Limb (tissue), 2 donors: Measurements from ENCODE around the gene RRM2.
A peak's percentile ranks its signal among the peaks of the same experiment; 100 is the strongest.
"Not testable (repeated sequence)": the region's sequence is repeated elsewhere in the genome, so short reads cannot be mapped to it uniquely, and the experiment has no call there.

Experiments
- DNase-seq, 2 donors: peaks; one replicate each; pipeline ENCODE4 v3.0.0-alpha.2; 2016; ENCODE audit errors: extremely low spot score in 2 of 2

The RRM2 gene

GRCh38 chr2:10091182-10091888 is 31.2 kb upstream of the RRM2 start:
- no peak for DNase-seq

- DNase-seq, result not testable (repeated sequence)
Measured at GRCh38 chr2:10091889-10092244, 30.7 kb upstream of the RRM2 start.

- peak in 1 of 2 donors; percentile 47 for DNase-seq
Measured at GRCh38 chr2:10094271-10094814, 28.2 kb upstream of the RRM2 start.

DNA sequence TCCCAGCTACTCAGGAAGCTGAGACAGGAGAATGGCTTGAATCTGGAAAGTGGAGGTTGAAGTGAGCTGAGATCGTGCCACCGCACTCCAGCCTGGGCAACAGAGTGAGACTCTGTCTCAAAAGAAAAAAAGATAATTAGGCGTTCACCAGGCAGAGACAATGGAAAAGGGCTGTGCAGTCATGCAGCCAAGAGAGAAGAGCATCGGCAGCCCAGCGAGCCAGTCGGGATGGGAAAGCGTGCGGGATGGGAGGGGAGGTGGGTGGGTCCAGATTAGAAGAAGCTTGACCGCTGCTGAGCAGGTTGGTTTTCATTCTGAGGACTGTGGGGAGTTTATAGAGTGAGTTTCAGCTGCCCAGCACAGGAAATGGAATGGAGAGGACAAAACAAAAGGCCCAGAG is 27.4 kb upstream of the RRM2 start:
- DNase-seq, result no peak

GRCh38 chr2:10096641-10097040 is 25.9 kb upstream of the RRM2 start:
- DNase-seq, result no peak

DNA sequence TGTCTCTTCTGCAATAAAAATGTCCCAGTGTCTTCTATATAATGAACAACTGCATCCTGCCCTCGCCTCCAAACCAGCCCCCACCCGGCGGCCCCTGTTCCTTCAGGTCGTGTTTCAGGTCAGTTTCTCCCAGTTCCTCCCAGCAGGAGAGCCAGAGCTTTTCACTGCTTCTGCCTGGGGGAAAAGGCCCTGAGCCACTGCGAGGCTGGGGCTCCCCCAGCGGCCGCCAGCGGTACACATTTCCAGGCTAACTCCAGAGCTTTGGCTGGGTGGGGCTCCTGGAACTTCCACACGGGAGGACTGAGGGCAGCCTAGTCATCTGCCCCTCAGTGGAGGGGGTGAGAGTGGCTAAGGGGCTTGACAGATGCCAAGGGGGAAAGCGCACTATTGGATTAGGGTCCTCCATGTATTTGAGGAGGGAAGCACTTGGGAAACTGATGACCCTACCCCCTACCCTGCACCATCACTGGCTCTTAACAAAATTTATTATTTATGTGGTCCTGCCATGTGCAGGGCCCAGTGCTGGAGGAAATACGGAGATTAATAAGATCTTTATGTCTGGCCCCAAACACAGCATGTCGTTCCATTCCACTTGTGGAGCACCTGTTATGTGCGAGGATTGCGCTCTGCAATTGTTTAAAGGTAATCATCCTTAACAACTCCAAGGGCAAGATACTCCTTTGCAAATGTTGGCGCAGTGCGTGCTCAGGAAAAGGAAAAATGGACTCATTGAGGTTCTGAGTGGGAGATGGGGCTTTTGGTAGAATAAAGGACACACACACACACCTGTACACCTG is 25.0 kb upstream of the RRM2 start:
- peak; percentile 56 to 74 for DNase-seq

GRCh38 chr2:10101491-10101890 is 21.0 kb upstream of the RRM2 start:
- no peak for DNase-seq

GRCh38 chr2:10103179-10103578 is 19.4 kb upstream of the RRM2 start:
- no peak for DNase-seq

- not testable (repeated sequence) for DNase-seq
Measured at GRCh38 chr2:10104906-10105305, 17.6 kb upstream of the RRM2 start.

GRCh38 chr2:10109311-10109710 is 13.2 kb upstream of the RRM2 start:
- DNase-seq, result no peak

DNA sequence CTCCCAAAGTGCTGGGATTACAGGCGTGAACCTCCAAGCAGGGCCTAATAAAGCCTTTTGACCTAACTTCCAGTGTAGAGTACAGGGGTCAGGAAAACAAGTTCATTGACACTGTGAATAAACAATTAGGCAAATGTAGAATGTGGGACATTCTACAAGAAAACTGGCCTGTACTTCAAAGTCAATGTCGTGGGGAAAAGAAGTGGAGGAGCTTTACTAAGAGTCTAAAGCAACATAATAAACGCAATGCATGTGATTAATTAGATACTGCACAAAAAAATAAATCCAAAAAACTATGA is 3.6 kb upstream of the RRM2 start:
- DNase-seq, result no peak

GRCh38 chr2:10119601-10120157 is 2.9 kb upstream of the RRM2 start:
- DNase-seq, result no peak

- peak; percentile 85 to 91 for DNase-seq
Measured at GRCh38 chr2:10120158-10120876, 2.2 kb upstream of the RRM2 start.

GRCh38 chr2:10120877-10121574 is 1.5 kb upstream of the RRM2 start:
- DNase-seq, result no peak

DNA sequence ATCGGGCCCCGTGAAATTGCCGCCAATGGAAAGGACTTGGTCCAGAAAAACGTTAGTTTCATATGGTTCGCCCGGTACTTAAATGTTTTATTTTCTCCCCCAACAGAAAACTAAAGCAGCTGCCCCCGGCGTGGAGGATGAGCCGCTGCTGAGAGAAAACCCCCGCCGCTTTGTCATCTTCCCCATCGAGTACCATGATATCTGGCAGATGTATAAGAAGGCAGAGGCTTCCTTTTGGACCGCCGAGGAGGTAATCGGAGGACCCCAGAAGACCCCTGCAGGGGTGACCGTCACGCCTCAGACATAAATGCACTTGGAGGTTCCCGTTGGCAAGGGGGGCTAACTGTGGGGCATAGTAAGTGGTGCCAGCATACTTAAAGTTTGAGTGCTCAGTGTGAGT is 742 bp downstream of the RRM2 start:
- DNase-seq, result no peak

DNA sequence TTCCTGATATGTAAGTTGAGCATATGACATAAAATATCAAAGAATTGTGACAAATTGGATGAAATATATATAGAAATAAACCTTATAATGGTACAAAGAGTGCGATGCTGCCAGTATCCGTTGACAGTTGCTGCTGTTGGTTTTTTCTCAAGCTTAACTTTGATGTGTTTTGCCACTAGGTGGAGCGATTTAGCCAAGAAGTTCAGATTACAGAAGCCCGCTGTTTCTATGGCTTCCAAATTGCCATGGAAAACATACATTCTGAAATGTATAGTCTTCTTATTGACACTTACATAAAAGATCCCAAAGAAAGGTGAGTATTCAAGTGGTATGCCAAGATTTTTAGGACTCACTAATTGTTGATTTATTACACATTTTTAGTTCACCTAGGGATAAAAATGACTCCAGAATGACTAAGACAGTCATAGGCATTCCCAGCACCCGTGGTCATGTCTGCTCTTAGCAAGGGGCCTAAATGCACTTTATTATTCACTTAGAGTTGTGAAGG is 2.1 kb downstream of the RRM2 start:
- peak in 1 of 2 donors; percentile 87 for DNase-seq

DNA sequence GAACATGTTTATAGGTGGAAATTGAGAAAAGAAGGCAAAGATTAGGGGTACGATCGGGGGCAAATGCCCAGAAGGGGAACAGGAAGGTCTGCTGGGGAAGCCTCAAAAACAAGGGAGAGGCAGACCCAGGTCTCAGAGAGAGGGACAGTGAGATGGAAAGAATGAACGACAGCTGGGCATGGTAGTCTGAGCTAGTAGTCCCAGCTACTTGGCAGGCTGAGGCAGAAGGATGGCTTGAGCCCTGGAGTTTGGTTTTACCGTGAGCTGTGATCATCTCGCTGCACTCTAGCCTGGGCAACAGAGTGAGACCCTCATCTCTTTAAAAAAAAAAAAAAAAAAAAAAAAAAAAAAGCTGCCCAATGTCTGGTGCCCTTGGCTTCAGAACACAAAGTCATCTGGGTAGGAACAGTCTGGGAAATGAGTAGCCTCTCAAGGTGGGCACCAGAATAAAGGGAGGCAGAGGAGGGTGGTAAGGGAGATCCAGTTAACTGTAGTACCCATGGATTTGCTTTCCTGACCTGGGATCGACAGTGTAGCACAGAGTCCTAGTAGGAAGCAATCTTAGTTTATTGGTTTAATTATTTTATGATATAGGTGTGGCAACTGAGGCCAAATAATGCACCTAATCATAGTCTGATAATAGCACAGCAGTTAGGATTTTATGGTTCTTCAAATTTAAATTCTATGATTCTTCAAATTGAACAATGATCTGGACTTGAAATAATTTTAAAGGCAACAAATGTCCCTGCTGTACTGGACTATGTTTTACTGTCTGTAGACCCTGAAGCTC is 3.5 kb downstream of the RRM2 start:
- DNase-seq, result no peak

DNA sequence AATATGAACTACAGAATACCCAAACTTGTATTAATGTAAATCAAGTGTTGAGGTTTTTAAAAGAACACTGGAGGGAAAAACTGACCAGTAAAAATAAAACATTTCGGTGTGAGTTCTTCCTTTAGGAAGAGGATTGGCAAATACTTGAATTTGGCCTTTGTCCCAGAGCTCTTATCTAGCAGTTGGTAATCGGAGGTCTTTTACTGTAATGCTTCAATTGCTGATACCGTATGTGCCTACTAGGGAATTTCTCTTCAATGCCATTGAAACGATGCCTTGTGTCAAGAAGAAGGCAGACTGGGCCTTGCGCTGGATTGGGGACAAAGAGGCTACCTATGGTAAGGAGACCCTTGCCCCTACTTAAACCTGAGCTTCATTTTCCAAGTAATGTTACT is 4.1 kb downstream of the RRM2 start:
- DNase-seq, result no peak

DNA sequence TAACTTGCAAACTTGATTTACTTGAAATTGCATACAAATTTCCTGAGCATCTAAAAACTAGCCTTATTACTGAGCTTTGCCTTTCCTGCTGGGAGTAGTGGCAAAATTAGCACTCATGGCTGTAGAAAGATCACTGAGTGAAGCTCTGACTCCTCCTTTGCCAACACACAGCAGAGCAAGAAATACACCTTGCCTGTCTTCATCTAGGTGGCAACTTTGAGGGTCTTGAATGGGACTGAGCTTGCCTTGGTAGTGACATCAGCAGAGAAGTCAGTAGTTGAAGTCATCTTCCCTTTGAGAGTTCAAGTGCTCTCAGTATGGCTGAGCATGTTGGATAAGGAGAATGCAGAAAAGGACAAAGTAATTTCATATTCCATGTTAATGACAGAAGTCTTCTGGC is 5.9 kb downstream of the RRM2 start:
- no peak for DNase-seq

DNA sequence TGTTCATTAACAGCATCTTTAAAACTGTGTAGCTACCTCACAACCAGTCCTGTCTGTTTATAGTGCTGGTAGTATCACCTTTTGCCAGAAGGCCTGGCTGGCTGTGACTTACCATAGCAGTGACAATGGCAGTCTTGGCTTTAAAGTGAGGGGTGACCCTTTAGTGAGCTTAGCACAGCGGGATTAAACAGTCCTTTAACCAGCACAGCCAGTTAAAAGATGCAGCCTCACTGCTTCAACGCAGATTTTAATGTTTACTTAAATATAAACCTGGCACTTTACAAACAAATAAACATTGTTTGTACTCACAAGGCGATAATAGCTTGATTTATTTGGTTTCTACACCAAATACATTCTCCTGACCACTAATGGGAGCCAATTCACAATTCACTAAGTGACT is 7.0 kb downstream of the RRM2 start:
- DNase-seq, result no peak
